Adipocyte (in vitro differentiated cells): ENCODE measurements around the gene CDKN1B.

Source experiments
- DNase-seq: peaks from one replicate; pipeline ENCODE4 v3.0.0-alpha.2; 2015; ENCODE audit warnings: low read depth
- H3K27me3 ChIP-seq: replicated peaks from 2 replicates; pipeline ENCODE4 v1.7.0; 2013; ENCODE audit warnings: mild to moderate bottlenecking, low read length, moderate library complexity; ENCODE audit not compliant: control insufficient read depth, insufficient read depth
- H3K36me3 ChIP-seq: 2 replicates; pipeline ENCODE4 v1.7.0; 2013; ENCODE audit warnings: low read length, mild to moderate bottlenecking, moderate library complexity; ENCODE audit not compliant: control insufficient read depth, insufficient read depth, severe bottlenecking
- H3K4me1 ChIP-seq: 2 replicates; pipeline ENCODE4 v1.7.0; 2013; ENCODE audit warnings: mild to moderate bottlenecking, low read length, moderate library complexity; ENCODE audit not compliant: control insufficient read depth, insufficient read depth
- H3K4me3 ChIP-seq: 2 replicates; pipeline ENCODE4 v1.7.0; 2013; ENCODE audit warnings: mild to moderate bottlenecking, low read length, moderate library complexity
- H3K9ac ChIP-seq: 2 replicates; pipeline ENCODE4 v1.7.0; 2013; ENCODE audit warnings: mild to moderate bottlenecking, low read length, moderate library complexity
- H3K9me3 ChIP-seq: 2 replicates; pipeline ENCODE4 v1.7.0; 2013; ENCODE audit warnings: mild to moderate bottlenecking, low read length, moderate library complexity; ENCODE audit not compliant: control insufficient read depth

CDKN1B gene

GRCh38 chr12:12744546-12745305 is 27.6 kb downstream of the CDKN1B start:
- no peak for DNase-seq
- Histone ChIP-seq H3K4me3 (no peak overlapping the region), H3K4me1 (peaks cover 29% of the 10 kb centered on the region), H3K27me3 (no peaks in the 10 kb centered on the region), H3K9me3 (no peaks in the 10 kb centered on the region), H3K36me3 (no peaks in the 10 kb centered on the region), H3K9ac (no peak overlapping the region)

DNA sequence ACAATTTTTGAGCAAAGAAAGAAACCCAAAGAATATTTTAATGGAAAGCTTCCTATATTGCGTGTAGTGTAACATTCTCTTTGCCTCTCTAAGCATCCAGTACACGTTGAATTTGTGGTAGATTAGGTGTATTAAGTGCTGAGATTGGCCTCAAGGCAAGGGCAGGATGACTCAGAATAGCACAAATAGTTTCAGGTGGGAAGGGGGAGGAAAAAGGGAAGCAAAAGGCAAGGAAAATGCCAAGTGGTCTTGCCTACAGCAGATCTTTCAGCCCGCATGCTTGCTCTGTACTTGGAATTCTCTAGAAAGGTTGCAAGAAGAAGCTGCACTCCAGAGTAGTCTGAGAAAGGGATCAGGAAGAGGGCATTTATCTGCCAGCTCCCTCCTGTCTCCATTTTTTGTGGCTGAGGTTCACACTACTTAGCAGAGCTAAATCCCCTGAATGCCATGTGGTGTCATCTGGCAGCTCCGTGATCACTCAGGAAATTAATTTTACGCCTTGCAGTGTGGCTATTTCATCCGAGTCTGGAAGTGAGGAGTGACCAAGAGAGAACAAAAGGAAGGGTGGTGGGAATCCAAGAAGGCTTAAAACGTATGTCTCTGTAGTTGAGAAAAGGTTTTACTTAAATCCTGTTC is 28.5 kb downstream of the CDKN1B start:
- Histone ChIP-seq H3K4me1 (peaks cover 29% of the 10 kb centered on the region), H3K4me3 (no peak overlapping the region), H3K27me3 (no peaks in the 10 kb centered on the region), H3K9ac (no peak overlapping the region), H3K36me3 (no peaks in the 10 kb centered on the region), H3K9me3 (no peaks in the 10 kb centered on the region)
- DNase-seq, result no peak

GRCh38 chr12:12747278-12747677 is 30.1 kb downstream of the CDKN1B start:
- Histone ChIP-seq H3K4me3 (no peak overlapping the region), H3K9ac (no peak overlapping the region)
- DNase-seq, result no peak

GRCh38 chr12:12748044-12748443 is 30.9 kb downstream of the CDKN1B start:
- Histone ChIP-seq H3K27me3 (no peaks in the 10 kb centered on the region), H3K36me3 (no peaks in the 10 kb centered on the region), H3K4me3 (no peak overlapping the region), H3K9me3 (no peaks in the 10 kb centered on the region), H3K4me1 (peaks cover 23% of the 10 kb centered on the region), H3K9ac (no peak overlapping the region)
- DNase-seq, result no peak

More at GRCh38 chr12:12747278-12747677, 30.1 kb downstream of the CDKN1B start:
- peaks cover 23% of the 10 kb centered on the region for H3K4me1 ChIP-seq
- H3K27me3 ChIP-seq, result no peaks in the 10 kb centered on the region
- no peaks in the 10 kb centered on the region for H3K9me3 ChIP-seq
- no peaks in the 10 kb centered on the region for H3K36me3 ChIP-seq

GRCh38 chr12:12749433-12749832 is 32.3 kb downstream of the CDKN1B start:
- Histone ChIP-seq H3K27me3 (no peaks in the 10 kb centered on the region), H3K9me3 (no peaks in the 10 kb centered on the region), H3K4me1 (peaks cover 23% of the 10 kb centered on the region), H3K36me3 (no peaks in the 10 kb centered on the region), H3K9ac (peak overlapping the region; percentile 69), H3K4me3 (peak overlapping the region; percentile 71)
- no peak for DNase-seq

- Histone ChIP-seq H3K9me3 (no peaks in the 10 kb centered on the region), H3K9ac (no peak overlapping the region), H3K4me3 (no peak overlapping the region), H3K27me3 (no peaks in the 10 kb centered on the region), H3K36me3 (no peaks in the 10 kb centered on the region), H3K4me1 (no peaks in the 10 kb centered on the region)
- no peak for DNase-seq
Measured at GRCh38 chr12:12755923-12756322, 38.8 kb downstream of the CDKN1B start.

DNA sequence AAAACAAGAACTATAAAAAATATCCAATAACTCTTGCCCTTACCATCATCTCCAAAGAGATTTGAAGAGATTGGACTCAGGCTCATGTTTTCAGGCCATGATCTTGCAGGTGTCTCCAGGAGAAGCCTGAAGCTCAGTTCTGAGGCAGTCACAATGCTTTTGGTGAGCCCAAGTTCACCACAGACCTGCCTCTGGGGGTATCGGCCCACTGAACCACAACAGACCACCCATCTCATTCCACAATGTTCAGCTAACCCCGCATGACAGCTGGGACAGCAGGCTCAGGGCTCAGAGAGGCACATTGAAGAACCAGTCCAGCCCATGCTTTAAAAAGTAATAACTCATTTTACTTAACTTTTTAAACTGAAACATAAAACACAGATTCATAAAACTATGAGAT is 40.0 kb downstream of the CDKN1B start:
- no peaks in the 10 kb centered on the region for H3K36me3 ChIP-seq
- H3K4me3 ChIP-seq, result no peak overlapping the region
- no peaks in the 10 kb centered on the region for H3K9me3 ChIP-seq
- H3K4me1 ChIP-seq, result no peaks in the 10 kb centered on the region
- H3K9ac ChIP-seq, result no peak overlapping the region
- no peak for DNase-seq
- no peaks in the 10 kb centered on the region for H3K27me3 ChIP-seq

GRCh38 chr12:12759234-12759915 is 42.2 kb downstream of the CDKN1B start:
- no peak for DNase-seq
- Histone ChIP-seq H3K36me3 (no peaks in the 10 kb centered on the region), H3K4me3 (no peak overlapping the region)

DNA sequence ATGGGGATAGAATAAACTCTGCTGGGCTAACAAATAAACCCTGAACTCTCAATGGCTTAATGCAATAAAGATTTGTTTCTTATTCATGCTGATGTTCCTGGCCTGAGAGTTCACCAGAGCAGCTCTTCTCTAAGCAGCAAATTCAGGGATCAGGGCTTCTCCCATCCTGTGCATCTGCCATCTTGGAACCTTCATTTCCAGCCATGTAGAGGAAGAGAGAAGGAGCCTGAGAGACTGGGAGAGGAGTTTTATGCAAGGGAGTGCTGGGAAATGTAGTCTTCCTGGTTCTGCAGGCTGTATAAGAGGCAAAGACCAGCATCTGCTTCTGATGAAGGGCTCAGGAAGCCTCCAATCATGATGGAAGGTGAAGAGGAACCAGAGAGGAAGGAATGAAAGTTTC is 47.7 kb downstream of the CDKN1B start:
- Histone ChIP-seq H3K4me1 (no peaks in the 10 kb centered on the region), H3K9me3 (no peaks in the 10 kb centered on the region), H3K27me3 (no peaks in the 10 kb centered on the region), H3K9ac (no peak overlapping the region), H3K4me3 (no peak overlapping the region), H3K36me3 (no peaks in the 10 kb centered on the region)
- no peak for DNase-seq

More at GRCh38 chr12:12759234-12759915, 42.2 kb downstream of the CDKN1B start:
- Histone ChIP-seq H3K9me3 (no peaks in the 10 kb centered on the region), H3K27me3 (no peaks in the 10 kb centered on the region), H3K9ac (no peak overlapping the region), H3K4me1 (no peaks in the 10 kb centered on the region)

DNA sequence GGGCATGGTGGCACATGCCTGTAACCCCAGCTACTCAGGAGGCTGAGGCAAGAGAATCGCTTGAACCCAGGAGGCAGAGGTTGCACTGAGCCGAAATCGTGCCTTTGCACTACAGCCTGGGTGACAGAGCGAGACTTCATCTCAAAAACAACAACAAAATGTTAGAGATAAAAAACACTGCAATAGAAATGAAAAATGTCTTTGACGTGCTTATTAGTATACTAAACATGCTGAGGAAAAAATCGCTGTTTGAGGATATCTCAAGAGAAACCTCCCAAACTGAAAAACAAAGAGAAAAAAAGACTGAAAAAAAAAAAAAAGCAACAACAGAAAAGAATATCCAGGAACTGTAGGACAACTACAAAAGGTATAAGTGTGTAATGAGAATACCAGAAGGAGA is 53.1 kb downstream of the CDKN1B start:
- H3K36me3 ChIP-seq, result no peaks in the 10 kb centered on the region
- H3K27me3 ChIP-seq, result no peaks in the 10 kb centered on the region
- no peaks in the 10 kb centered on the region for H3K9me3 ChIP-seq

More for the DNA sequence above, 53.1 kb downstream of the CDKN1B start:
- no peak for DNase-seq
- H3K4me3 ChIP-seq, result no peak overlapping the region
- H3K9ac ChIP-seq, result no peak overlapping the region
- no peaks in the 10 kb centered on the region for H3K4me1 ChIP-seq
